ENCODE data around the gene ACTR6.
"Not testable (repeated sequence)": the region's sequence is repeated elsewhere in the genome, so short reads cannot be mapped to it uniquely, and the experiment has no call there.

Gene ACTR6

DNA sequence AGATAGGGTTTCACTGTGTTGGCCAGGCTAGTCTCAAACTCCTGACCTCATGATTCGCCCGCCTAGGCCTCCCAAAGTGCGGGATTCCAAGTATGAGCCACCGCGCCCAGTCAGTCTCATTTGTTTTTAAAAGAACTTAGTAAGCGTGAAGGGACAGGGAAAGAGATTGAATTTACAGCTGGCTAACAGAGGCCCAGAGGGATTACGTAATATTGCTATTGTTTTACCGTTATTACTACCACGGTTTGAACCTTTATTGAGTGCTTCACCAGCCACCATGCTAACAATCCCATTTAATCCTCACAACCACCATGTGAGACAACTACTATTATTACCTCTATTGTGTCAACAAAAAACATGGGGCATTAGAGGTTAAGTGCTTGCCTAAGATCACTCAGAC is 31.3 kb upstream of the ACTR6 start:
- H3K79me2 ChIP-seq, result no peaks in the 10 kb centered on the region
- H3K4me1 ChIP-seq, result no peaks in the 10 kb centered on the region
- H3K36me3 ChIP-seq (ENCODE audit: control insufficient read depth, insufficient read depth, low read length), result no peaks in the 10 kb centered on the region
- no peaks in the 10 kb centered on the region for H3K9me3 ChIP-seq (ENCODE audit: control insufficient read depth, low read length)
- no peak overlapping the region for H2AFZ ChIP-seq
- no peak overlapping the region for H3K27ac ChIP-seq
- TF ChIP-seq, protein P1, sequence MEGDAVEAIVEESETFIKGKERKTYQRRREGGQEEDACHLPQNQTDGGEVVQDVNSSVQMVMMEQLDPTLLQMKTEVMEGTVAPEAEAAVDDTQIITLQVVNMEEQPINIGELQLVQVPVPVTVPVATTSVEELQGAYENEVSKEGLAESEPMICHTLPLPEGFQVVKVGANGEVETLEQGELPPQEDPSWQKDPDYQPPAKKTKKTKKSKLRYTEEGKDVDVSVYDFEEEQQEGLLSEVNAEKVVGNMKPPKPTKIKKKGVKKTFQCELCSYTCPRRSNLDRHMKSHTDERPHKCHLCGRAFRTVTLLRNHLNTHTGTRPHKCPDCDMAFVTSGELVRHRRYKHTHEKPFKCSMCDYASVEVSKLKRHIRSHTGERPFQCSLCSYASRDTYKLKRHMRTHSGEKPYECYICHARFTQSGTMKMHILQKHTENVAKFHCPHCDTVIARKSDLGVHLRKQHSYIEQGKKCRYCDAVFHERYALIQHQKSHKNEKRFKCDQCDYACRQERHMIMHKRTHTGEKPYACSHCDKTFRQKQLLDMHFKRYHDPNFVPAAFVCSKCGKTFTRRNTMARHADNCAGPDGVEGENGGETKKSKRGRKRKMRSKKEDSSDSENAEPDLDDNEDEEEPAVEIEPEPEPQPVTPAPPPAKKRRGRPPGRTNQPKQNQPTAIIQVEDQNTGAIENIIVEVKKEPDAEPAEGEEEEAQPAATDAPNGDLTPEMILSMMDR (IDR thresholded peaks at IDR 0.05), result no peak
- H3K27me3 ChIP-seq (ENCODE audit: control insufficient read depth, insufficient read depth, low read length), result no peaks in the 10 kb centered on the region
- no peak overlapping the region for H3K4me2 ChIP-seq (ENCODE audit: low read length)
- no peak overlapping the region for H3K4me3 ChIP-seq (ENCODE audit: low read depth, low read length)
- H3K9ac ChIP-seq, result no peak overlapping the region

DNA sequence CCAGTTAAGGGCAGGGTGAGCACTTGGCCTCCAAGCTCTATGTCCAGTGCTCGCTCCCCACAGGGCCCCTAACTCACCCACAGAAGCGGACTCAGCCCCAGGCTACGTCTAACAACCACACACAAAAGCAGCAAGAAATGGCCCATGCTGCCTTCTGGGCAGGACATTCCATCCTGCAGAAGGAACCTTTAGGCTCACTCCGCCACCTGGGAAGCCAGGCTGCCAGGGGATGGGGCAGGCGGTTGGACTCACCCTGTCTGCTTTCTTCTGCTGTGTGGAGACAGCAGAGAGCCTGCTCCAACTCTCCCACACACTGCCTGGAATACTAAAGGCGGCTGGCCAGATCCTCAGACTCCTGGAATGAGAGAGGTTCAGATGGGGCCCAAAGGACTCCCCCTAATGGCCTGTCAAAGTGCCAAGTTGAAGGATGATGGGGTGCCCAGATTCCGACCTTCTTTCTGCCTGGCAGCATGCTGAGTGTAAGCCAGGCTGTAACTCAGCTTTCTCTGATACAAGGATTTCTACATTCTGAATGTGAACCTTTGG is 30.2 kb upstream of the ACTR6 start:
- TF ChIP-seq, protein P1 (IDR thresholded peaks at IDR 0.05), result no peak
- no peaks in the 10 kb centered on the region for H3K79me2 ChIP-seq

DNA sequence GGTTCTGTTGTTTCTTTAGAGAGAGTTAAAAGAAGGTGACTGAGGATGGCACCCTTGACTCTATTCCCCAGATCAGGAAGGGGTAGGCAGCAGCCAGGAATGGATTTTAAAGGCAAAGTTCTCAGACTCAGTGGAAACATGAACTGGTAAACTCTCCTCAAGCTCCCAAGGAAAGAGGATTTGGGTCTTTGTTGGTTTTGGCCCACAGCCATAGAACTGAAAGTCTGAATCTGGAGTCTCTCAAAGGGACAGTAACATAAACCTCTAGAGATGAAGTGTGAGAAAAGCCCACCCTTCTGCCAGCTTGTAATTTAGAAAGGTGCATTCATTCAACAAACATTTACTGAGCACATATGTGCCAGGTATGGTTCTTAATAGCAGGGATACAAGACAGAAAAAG is 29.4 kb upstream of the ACTR6 start:
- Histone ChIP-seq H3K4me3 (ENCODE audit: low read depth, low read length) (no peak overlapping the region), H3K27ac (no peak overlapping the region)

More for the DNA sequence above, 30.2 kb upstream of the ACTR6 start:
- Histone ChIP-seq H3K9ac (no peak overlapping the region), H3K9me3 (ENCODE audit: control insufficient read depth, low read length) (no peaks in the 10 kb centered on the region), H2AFZ (no peak overlapping the region), H3K36me3 (ENCODE audit: control insufficient read depth, insufficient read depth, low read length) (no peaks in the 10 kb centered on the region), H3K4me1 (no peaks in the 10 kb centered on the region), H3K4me3 (ENCODE audit: low read depth, low read length) (no peak overlapping the region), H3K4me2 (ENCODE audit: low read length) (no peak overlapping the region), H3K27me3 (ENCODE audit: control insufficient read depth, insufficient read depth, low read length) (no peaks in the 10 kb centered on the region), H3K27ac (no peak overlapping the region)

DNA sequence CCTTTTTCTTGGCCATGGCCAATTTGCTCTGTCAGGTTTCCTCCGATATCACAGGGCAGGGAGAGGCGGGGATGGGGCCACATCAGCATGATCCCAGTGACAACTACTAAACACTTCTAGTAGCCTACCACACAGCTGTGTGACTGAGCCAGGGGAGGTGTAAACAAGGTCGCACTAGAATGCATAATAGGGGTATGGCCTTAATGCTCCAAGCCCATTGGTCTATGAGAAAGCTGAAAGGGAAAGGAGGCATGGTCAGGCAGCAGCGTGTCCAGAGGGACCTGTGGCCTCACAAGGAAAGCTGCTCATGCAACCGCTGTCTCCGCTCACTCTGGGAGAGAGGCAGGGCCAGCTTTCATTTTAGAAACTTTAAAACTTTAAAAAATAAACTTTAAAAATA is 27.5 kb upstream of the ACTR6 start:
- Histone ChIP-seq H3K4me1 (no peaks in the 10 kb centered on the region), H3K79me2 (no peaks in the 10 kb centered on the region), H3K4me2 (ENCODE audit: low read length) (no peak overlapping the region), H3K9me3 (ENCODE audit: control insufficient read depth, low read length) (no peaks in the 10 kb centered on the region), H2AFZ (no peak overlapping the region), H3K9ac (no peak overlapping the region), H3K27me3 (ENCODE audit: control insufficient read depth, insufficient read depth, low read length) (no peaks in the 10 kb centered on the region), H3K4me3 (ENCODE audit: low read depth, low read length) (no peak overlapping the region), H3K27ac (no peak overlapping the region), H3K36me3 (ENCODE audit: control insufficient read depth, insufficient read depth, low read length) (no peaks in the 10 kb centered on the region)
- TF ChIP-seq, protein P1 (IDR thresholded peaks at IDR 0.05), result no peak

More for the DNA sequence above, 29.4 kb upstream of the ACTR6 start:
- Histone ChIP-seq H3K36me3 (ENCODE audit: control insufficient read depth, insufficient read depth, low read length) (no peaks in the 10 kb centered on the region), H3K27me3 (ENCODE audit: control insufficient read depth, insufficient read depth, low read length) (no peaks in the 10 kb centered on the region), H3K9ac (no peak overlapping the region), H2AFZ (no peak overlapping the region), H3K4me1 (no peaks in the 10 kb centered on the region), H3K9me3 (ENCODE audit: control insufficient read depth, low read length) (no peaks in the 10 kb centered on the region), H3K4me2 (ENCODE audit: low read length) (no peak overlapping the region), H3K79me2 (no peaks in the 10 kb centered on the region)
- TF ChIP-seq, protein P1 (IDR thresholded peaks at IDR 0.05), result no peak

DNA sequence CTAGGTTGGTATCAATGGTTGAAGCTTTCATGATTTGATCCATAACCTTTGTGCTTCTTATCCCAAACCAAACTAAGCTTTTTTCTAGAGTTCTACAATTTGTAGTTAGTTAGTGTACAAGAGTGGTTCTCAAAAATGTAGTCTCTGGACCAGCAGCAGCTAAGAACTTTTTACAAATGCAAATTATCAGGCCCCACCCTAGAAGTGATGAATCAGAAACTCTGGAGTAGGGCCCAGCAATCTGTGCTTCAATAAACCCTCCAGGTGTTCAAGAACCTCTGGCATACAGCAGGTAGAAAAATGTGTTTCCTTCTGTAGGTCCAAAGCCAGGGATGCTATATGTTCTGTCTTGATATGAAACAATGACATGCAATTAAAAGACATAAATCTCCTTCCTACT is 26.1 kb upstream of the ACTR6 start:
- Histone ChIP-seq H3K4me1 (no peaks in the 10 kb centered on the region), H3K9ac (no peak overlapping the region), H3K27me3 (ENCODE audit: control insufficient read depth, insufficient read depth, low read length) (no peaks in the 10 kb centered on the region), H3K79me2 (no peaks in the 10 kb centered on the region), H3K4me2 (ENCODE audit: low read length) (no peak overlapping the region), H3K4me3 (ENCODE audit: low read depth, low read length) (no peak overlapping the region), H3K9me3 (ENCODE audit: control insufficient read depth, low read length) (no peaks in the 10 kb centered on the region), H3K36me3 (ENCODE audit: control insufficient read depth, insufficient read depth, low read length) (no peaks in the 10 kb centered on the region), H3K27ac (no peak overlapping the region), H2AFZ (no peak overlapping the region)
- TF ChIP-seq, protein P1 (IDR thresholded peaks at IDR 0.05), result no peak

DNA sequence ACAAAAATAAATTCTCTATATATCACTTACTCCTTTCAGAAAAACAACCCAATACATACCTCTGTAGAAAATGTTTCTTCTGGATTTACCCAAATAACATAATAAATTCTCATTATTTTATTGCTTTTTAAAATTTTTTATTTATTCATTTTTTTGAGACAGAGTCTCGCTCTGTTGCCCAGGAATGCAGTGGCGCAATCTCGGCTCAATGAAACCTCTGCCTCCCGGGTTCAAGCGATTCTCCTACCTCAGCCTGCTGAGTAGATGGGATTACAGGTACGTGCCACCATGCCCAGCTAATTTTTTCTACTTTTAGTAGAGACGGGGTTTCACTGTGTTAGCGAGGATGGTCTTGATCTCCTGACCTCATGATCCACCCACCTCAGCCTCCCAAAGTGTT is 24.1 kb upstream of the ACTR6 start:
- H3K79me2 ChIP-seq; H3K4me2 ChIP-seq (ENCODE audit: low read length); H3K9me3 ChIP-seq (ENCODE audit: control insufficient read depth, low read length); H3K9ac ChIP-seq; H3K27ac ChIP-seq; H3K27me3 ChIP-seq (ENCODE audit: control insufficient read depth, insufficient read depth, low read length); H2AFZ ChIP-seq; H3K36me3 ChIP-seq (ENCODE audit: control insufficient read depth, insufficient read depth, low read length); H3K4me3 ChIP-seq (ENCODE audit: low read depth, low read length); H3K4me1 ChIP-seq: not testable (repeated sequence)
